IPS DF 6.9 (cell line): ENCODE measurements around the gene TTC7B.

Experiments used
- DNase-seq: peaks from one replicate; pipeline ENCODE4 v3.0.0-alpha.2; 2013; ENCODE audit warnings: low read depth, low spot score
- H3K27ac ChIP-seq: one replicate; pipeline ENCODE4 v1.5.1; 2013; ENCODE audit warnings: low read length, control low read depth
- H3K27me3 ChIP-seq: 2 replicates; pipeline ENCODE4 v1.6.1; 2013; ENCODE audit warnings: mild to moderate bottlenecking, low read length; ENCODE audit not compliant: control insufficient read depth, insufficient read depth
- H3K36me3 ChIP-seq: 2 replicates; pipeline ENCODE4 v1.6.1; 2013; ENCODE audit warnings: low read length; ENCODE audit not compliant: control insufficient read depth, insufficient read depth
- H3K4me1 ChIP-seq: 2 replicates; pipeline ENCODE4 v1.6.1; 2013; ENCODE audit warnings: low read length; ENCODE audit not compliant: control insufficient read depth, insufficient read depth
- H3K4me3 ChIP-seq: 2 replicates; pipeline ENCODE4 v1.5.1; 2013; ENCODE audit warnings: mild to moderate bottlenecking, low read length
- H3K9me3 ChIP-seq: 2 replicates; pipeline ENCODE4 v1.6.1; 2013; ENCODE audit warnings: low read length, inconsistent platforms; ENCODE audit not compliant: control insufficient read depth, insufficient read depth
- WGBS: extraction: QIAGEN DNeasy Blood & Tissue Kit; methylation state at CpG from one replicate; pipeline ENCODE4 v1.1.7; 2013; ENCODE audit warnings: mixed read lengths, missing lambda C conversion rate; ENCODE audit not compliant: insufficient read length, insufficient coverage; 5-methylcytosine and 5-hydroxymethylcytosine counted together

TTC7B gene

GRCh38 chr14:90654831-90655276 is 161.4 kb downstream of the TTC7B start:
- Histone ChIP-seq H3K36me3 (no peaks in the 10 kb centered on the region), H3K27ac (no peak overlapping the region)
- WGBS, result no CpG with 5 or more reads among the region's 8 CpGs

DNA sequence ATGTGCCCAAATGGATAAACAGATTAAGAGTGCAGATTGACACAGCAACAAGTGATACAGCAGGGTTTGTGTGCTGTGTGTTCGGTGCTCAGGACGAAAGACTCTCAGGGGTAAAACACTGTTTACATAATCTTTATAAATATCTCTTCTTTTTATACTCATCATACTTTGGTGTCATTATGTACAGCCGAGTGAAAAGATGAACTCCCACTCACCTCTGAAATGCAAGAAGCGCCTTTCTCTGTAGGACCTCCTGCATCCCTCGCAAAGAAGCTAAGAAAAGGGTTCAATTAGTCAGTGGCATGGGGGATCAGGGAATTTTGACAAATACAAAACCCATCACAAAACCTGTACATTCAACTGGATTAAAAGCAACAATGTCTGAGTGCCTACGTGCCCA is 163.6 kb downstream of the TTC7B start:
- DNase-seq, result no peak
- Histone ChIP-seq H3K36me3 (no peaks in the 10 kb centered on the region), H3K27me3 (no peaks in the 10 kb centered on the region), H3K4me1 (no peaks in the 10 kb centered on the region), H3K4me3 (no peak overlapping the region), H3K9me3 (no peaks in the 10 kb centered on the region), H3K27ac (no peak overlapping the region)
- no CpG with 5 or more reads among the region's 6 CpGs for WGBS

More at GRCh38 chr14:90654831-90655276, 161.4 kb downstream of the TTC7B start:
- Histone ChIP-seq H3K4me1 (0 out of 2 replicates have a peak, but pooled peaks cover 1% of the 10 kb centered on the region), H3K27me3 (no peaks in the 10 kb centered on the region), H3K4me3 (no peak overlapping the region), H3K9me3 (no peaks in the 10 kb centered on the region)
- no peak for DNase-seq

- no CpG with 5 or more reads among the region's 9 CpGs for WGBS
- no peak overlapping the region for H3K27ac ChIP-seq
Observed at GRCh38 chr14:90651976-90652560, 164.2 kb downstream of the TTC7B start.

DNA sequence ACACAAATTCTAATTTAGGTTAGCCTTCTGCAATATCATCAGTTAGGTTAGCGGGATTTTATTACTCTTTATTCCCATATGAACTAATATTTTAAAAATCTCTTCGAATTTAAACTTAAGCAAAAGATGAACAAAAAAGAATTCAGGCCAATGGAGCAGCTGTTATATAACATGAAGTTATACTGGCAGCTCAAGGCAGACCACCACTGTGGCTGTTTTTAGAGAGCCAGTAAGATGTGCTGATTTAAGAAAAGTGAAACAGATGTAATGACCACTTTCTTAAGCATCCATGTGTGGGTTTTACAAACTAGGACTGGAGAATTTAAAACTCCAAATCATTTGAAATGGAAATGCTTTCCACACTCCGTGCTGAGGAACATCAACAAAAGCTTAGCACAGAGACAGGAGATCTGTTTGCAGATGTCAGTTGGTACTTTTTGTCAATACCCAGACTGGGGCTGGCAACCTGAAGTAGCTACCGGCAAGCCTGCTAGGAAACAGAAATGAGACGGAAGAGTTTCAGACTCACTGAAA is 164.9 kb downstream of the TTC7B start:
- H3K36me3 ChIP-seq, result no peaks in the 10 kb centered on the region
- no peaks in the 10 kb centered on the region for H3K27me3 ChIP-seq
- H3K4me3 ChIP-seq, result no peak overlapping the region
- H3K9me3 ChIP-seq, result no peaks in the 10 kb centered on the region
- no peak overlapping the region for H3K27ac ChIP-seq
- WGBS, result no CpG with 5 or more reads among the region's 5 CpGs
- H3K4me1 ChIP-seq, result 0 out of 2 replicates have a peak, but pooled peaks cover 3% of the 10 kb centered on the region
- no peak for DNase-seq

More at GRCh38 chr14:90651976-90652560, 164.2 kb downstream of the TTC7B start:
- DNase-seq, result no peak
- H3K36me3 ChIP-seq, result no peaks in the 10 kb centered on the region
- H3K4me3 ChIP-seq, result no peak overlapping the region
- no peaks in the 10 kb centered on the region for H3K4me1 ChIP-seq
- no peaks in the 10 kb centered on the region for H3K27me3 ChIP-seq
- H3K9me3 ChIP-seq, result no peaks in the 10 kb centered on the region

DNA sequence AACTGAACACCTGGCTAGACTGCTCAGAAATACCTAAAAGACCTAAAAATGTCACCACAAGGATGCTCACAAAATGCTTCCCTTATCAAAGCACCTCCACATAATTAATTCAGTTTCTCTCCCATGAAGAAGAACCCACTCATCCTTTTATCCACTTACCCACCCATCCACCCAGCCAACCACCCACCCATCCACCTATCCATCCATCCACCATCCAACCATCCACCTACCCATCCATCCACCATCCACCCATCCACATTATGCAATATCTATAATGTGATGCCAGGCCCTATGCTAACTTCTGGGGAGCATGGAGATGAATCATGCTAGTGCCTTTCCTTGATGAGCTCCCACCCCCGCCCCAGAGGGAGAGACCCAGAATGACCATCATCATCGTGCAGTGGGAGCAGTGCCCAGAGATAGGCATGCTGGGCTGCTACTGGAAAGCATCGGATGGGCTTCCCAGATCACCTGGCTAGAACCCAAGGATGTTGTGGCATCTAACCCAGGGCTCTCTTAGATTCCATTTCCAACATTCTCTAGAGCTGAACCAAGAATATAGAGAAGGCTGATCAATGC is 166.6 kb downstream of the TTC7B start:
- WGBS, result no CpG with 5 or more reads among the region's 3 CpGs
- H3K36me3 ChIP-seq, result no peaks in the 10 kb centered on the region
- no peak for DNase-seq

DNA sequence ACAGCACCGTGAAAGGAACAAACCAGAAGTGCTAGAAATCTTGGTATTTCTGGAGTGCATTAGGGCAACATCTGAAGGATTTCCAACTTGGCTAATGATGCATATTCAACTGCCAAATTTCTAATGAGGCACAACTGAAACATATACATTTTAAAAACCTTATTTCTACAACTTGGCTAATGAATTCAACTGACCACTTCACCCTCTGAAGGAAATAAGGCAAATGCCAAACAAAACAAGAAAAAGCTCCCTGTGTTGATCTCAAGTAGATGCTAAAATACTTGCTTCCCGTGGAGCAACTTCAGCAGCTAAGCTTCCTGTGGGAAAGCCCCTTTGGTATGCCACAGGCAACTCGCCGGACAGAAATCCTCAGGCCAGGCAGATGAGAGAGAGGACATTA is 167.1 kb downstream of the TTC7B start:
- Histone ChIP-seq H3K4me1 (0 out of 2 replicates have a peak, but pooled peaks cover 4% of the 10 kb centered on the region), H3K9me3 (no peaks in the 10 kb centered on the region), H3K4me3 (no peak overlapping the region), H3K36me3 (no peaks in the 10 kb centered on the region), H3K27ac (no peak overlapping the region), H3K27me3 (no peaks in the 10 kb centered on the region)
- DNase-seq, result no peak
- WGBS, result no CpG with 5 or more reads among the region's 4 CpGs

More for the DNA sequence above, 166.6 kb downstream of the TTC7B start:
- no peak overlapping the region for H3K4me3 ChIP-seq
- no peaks in the 10 kb centered on the region for H3K9me3 ChIP-seq
- H3K27ac ChIP-seq, result no peak overlapping the region
- no peaks in the 10 kb centered on the region for H3K27me3 ChIP-seq
- 0 out of 2 replicates have a peak, but pooled peaks cover 4% of the 10 kb centered on the region for H3K4me1 ChIP-seq

GRCh38 chr14:90648421-90648820 is 167.8 kb downstream of the TTC7B start:
- Histone ChIP-seq H3K36me3 (no peaks in the 10 kb centered on the region), H3K9me3 (no peaks in the 10 kb centered on the region), H3K27me3 (no peaks in the 10 kb centered on the region), H3K27ac (no peak overlapping the region), H3K4me1 (0 out of 2 replicates have a peak, but pooled peaks cover 4% of the 10 kb centered on the region), H3K4me3 (no peak overlapping the region)
- no CpG with 5 or more reads among the region's 5 CpGs for WGBS
- no peak for DNase-seq

GRCh38 chr14:90647473-90648005 is 168.7 kb downstream of the TTC7B start:
- H3K27ac ChIP-seq, result no peak overlapping the region
- H3K4me1 ChIP-seq, result peaks cover 4% of the 10 kb centered on the region; the same call in 1 of the 2 replicates
- H3K27me3 ChIP-seq, result no peaks in the 10 kb centered on the region
- WGBS, result no CpG with 5 or more reads among the region's 5 CpGs
- no peaks in the 10 kb centered on the region for H3K36me3 ChIP-seq
- no peaks in the 10 kb centered on the region for H3K9me3 ChIP-seq
- no peak overlapping the region for H3K4me3 ChIP-seq
- no peak for DNase-seq

- Histone ChIP-seq H3K27ac (no peak overlapping the region), H3K36me3 (no peaks in the 10 kb centered on the region), H3K27me3 (no peaks in the 10 kb centered on the region), H3K9me3 (no peaks in the 10 kb centered on the region), H3K4me1 (peaks cover 11% of the 10 kb centered on the region; the same call in 1 of the 2 replicates), H3K4me3 (no peak overlapping the region)
- no CpG with 5 or more reads among the region's 6 CpGs for WGBS
- DNase-seq, result no peak
Observed at GRCh38 chr14:90645842-90646443, 170.3 kb downstream of the TTC7B start.

- Histone ChIP-seq H3K4me3 (no peak overlapping the region), H3K4me1 (peaks cover 12% of the 10 kb centered on the region; the same call in 1 of the 2 replicates), H3K9me3 (no peaks in the 10 kb centered on the region), H3K36me3 (no peaks in the 10 kb centered on the region), H3K27ac (no peak overlapping the region), H3K27me3 (no peaks in the 10 kb centered on the region)
- DNase-seq, result no peak
- WGBS, result no CpG with 5 or more reads among the region's 4 CpGs
Observed at GRCh38 chr14:90644882-90645281, 171.3 kb downstream of the TTC7B start.
